ENCODE data around the gene TMEM38B.
"Not testable (repeated sequence)": the region's sequence is repeated elsewhere in the genome, so short reads cannot be mapped to it uniquely, and the experiment has no call there.

TMEM38B gene

GRCh38 chr9:105681724-105682123 lies 12.6 kb upstream of the TMEM38B start:
- peak; percentile 84 for DNase-seq (ENCODE audit: low spot score)

GRCh38 chr9:105683688-105684275 lies 10.6 kb upstream of the TMEM38B start:
- DNase-seq (ENCODE audit: low spot score) = no peak

- DNase-seq (ENCODE audit: low spot score) = no peak
These were observed 7.4 kb upstream of the TMEM38B start for GRCh38 chr9:105686936-105687335.

GRCh38 chr9:105690742-105691141 lies 3.6 kb upstream of the TMEM38B start:
- no peak for DNase-seq (ENCODE audit: low spot score)

GRCh38 chr9:105693435-105694189 lies 729 bp upstream of the TMEM38B start:
- DNase-seq (ENCODE audit: low spot score) = no peak

GRCh38 chr9:105694848-105695581 lies 674 bp downstream of the TMEM38B start:
- peak; percentile 60 for DNase-seq (ENCODE audit: low spot score)

GRCh38 chr9:105696219-105696793 lies 2.0 kb downstream of the TMEM38B start:
- no peak for DNase-seq (ENCODE audit: low spot score)

GRCh38 chr9:105697871-105698270 lies 3.5 kb downstream of the TMEM38B start:
- peak; percentile 42 for DNase-seq (ENCODE audit: low spot score)

GRCh38 chr9:105698348-105698870 lies 4.1 kb downstream of the TMEM38B start:
- no peak for DNase-seq (ENCODE audit: low spot score)

GRCh38 chr9:105700668-105701067 lies 6.3 kb downstream of the TMEM38B start:
- DNase-seq (ENCODE audit: low spot score) = no peak

GRCh38 chr9:105701145-105701544 lies 6.8 kb downstream of the TMEM38B start:
- DNase-seq (ENCODE audit: low spot score) = no peak

- DNase-seq (ENCODE audit: low spot score) = no peak
These were observed 7.9 kb downstream of the TMEM38B start for GRCh38 chr9:105702207-105702606.

- not testable (repeated sequence) for DNase-seq (ENCODE audit: low spot score)
These were observed 9.3 kb downstream of the TMEM38B start for GRCh38 chr9:105703638-105704037.

- DNase-seq (ENCODE audit: low spot score) = no peak
These were observed 11.8 kb downstream of the TMEM38B start for GRCh38 chr9:105706156-105706555.

GRCh38 chr9:105708405-105708804 lies 14.1 kb downstream of the TMEM38B start:
- no peak for DNase-seq (ENCODE audit: low spot score)

- no peak for DNase-seq (ENCODE audit: low spot score)
These were observed 16.3 kb downstream of the TMEM38B start for GRCh38 chr9:105710638-105711037.

GRCh38 chr9:105711867-105712266 lies 17.5 kb downstream of the TMEM38B start:
- peak; percentile 49 for DNase-seq (ENCODE audit: low spot score)

GRCh38 chr9:105712297-105712696 lies 18.0 kb downstream of the TMEM38B start:
- DNase-seq (ENCODE audit: low spot score) = no peak

- DNase-seq (ENCODE audit: low spot score) = no peak
These were observed 18.4 kb downstream of the TMEM38B start for GRCh38 chr9:105712773-105713172.

GRCh38 chr9:105713260-105714019 lies 19.1 kb downstream of the TMEM38B start:
- DNase-seq (ENCODE audit: low spot score) = no peak

- no peak for DNase-seq (ENCODE audit: low spot score)
These were observed 19.6 kb downstream of the TMEM38B start for GRCh38 chr9:105714020-105714331.

GRCh38 chr9:105716146-105716545 lies 21.8 kb downstream of the TMEM38B start:
- no peak for DNase-seq (ENCODE audit: low spot score)
